ENCODE measurements around the gene SPZ1. TPM values are rescaled to one million over a fixed set of nuclear protein-coding genes. Genes with fewer than 3 reads are reported as not detected.

SPZ1 gene
- total RNA-seq, 2 donors from 2014 or later = not detected

DNA sequence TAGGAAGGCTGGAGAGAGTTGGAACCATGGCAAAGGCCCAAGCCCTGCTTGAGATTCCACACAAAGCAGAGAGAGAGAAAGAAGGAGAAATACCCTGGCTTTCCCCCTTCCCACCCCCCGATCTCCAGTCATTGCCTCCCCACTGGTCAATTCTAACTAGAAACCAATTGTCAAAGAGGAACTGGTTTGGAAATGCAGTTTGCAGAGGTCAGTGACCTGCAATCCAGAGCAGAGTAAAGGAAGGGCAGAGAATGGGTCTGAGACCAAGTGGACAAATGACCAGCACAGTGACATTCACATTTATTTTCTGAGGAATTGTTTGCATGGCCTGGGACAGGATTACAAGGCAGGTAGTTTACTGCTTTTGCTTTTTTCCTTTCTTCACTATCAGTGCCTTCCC, 50.6 kb downstream of the SPZ1 start:
- Mint-ChIP-seq H3K27ac (peak overlapping the region; percentile 59), H3K27me3 (ENCODE audit: insufficient read depth) (peaks cover 3% of the 10 kb centered on the region), H3K36me3 (ENCODE audit: low read depth) (no peaks in the 10 kb centered on the region), H3K4me1 (peaks cover 5% of the 10 kb centered on the region), H3K4me3 (no peak overlapping the region), H3K9me3 (peaks cover 17% of the 10 kb centered on the region)
- no peaks in the 10 kb centered on the region for H3K27me3 ChIP-seq (ENCODE audit: control insufficient read depth, insufficient read depth, low read length, poor library complexity, severe bottlenecking)
- no peak overlapping the region for H3K27ac ChIP-seq (ENCODE audit: low read depth, low read length)
- H3K4me3 ChIP-seq (ENCODE audit: low read length) = no peak overlapping the region
- TF ChIP-seq, protein P1, sequence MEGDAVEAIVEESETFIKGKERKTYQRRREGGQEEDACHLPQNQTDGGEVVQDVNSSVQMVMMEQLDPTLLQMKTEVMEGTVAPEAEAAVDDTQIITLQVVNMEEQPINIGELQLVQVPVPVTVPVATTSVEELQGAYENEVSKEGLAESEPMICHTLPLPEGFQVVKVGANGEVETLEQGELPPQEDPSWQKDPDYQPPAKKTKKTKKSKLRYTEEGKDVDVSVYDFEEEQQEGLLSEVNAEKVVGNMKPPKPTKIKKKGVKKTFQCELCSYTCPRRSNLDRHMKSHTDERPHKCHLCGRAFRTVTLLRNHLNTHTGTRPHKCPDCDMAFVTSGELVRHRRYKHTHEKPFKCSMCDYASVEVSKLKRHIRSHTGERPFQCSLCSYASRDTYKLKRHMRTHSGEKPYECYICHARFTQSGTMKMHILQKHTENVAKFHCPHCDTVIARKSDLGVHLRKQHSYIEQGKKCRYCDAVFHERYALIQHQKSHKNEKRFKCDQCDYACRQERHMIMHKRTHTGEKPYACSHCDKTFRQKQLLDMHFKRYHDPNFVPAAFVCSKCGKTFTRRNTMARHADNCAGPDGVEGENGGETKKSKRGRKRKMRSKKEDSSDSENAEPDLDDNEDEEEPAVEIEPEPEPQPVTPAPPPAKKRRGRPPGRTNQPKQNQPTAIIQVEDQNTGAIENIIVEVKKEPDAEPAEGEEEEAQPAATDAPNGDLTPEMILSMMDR (conservative IDR thresholded peaks at IDR 0.05) = no peak
- WGBS, 2 experiments (ENCODE audit: insufficient coverage in 1 of 2, insufficient read length in 1 of 2) = 86% methylated on average over 1 of the region's 1 CpG; no CpG with 5 or more reads in 1 of the 2 experiments
- no peaks in the 10 kb centered on the region for H3K4me1 ChIP-seq (ENCODE audit: control insufficient read depth, insufficient read depth, low read length)
- H3K9ac ChIP-seq (ENCODE audit: extremely low read depth, low read length, poor library complexity, severe bottlenecking) = no peak overlapping the region
- H3K9me3 ChIP-seq (ENCODE audit: control insufficient read depth, low read length) = peaks cover 12% of the 10 kb centered on the region
- DNase-seq = no peak
- H3K36me3 ChIP-seq (ENCODE audit: control insufficient read depth, insufficient read depth, low read length) = no peaks in the 10 kb centered on the region

Other genes starting within 250 kb of the SPZ1 start
- gene SERINC5, start 64.0 kb upstream of the SPZ1 start, total RNA-seq = 100 to 1,000 TPM; 134 to 183 TPM
- gene ZFYVE16, start 88.1 kb downstream of the SPZ1 start, total RNA-seq = 10 to 100 TPM; 58.3 to 85.0 TPM
- 1 to 10 TPM; 1.2 to 1.5 TPM for gene FAM151B, start 168.1 kb downstream of the SPZ1 start, total RNA-seq